ENCODE data around the gene EDNRB. TPM values are rescaled to one million over a fixed set of nuclear protein-coding genes. Genes with fewer than 3 reads are reported as not detected.
"Not testable (repeated sequence)": the region's sequence is repeated elsewhere in the genome, so short reads cannot be mapped to it uniquely, and the experiment has no call there.

Gene EDNRB
- total and polyA plus RNA-seq, 3 experiments from 2014 or later: 0.09 TPM; not detected in 2

GRCh38 chr13:77857531-77858209 lies 61.0 kb downstream of the EDNRB start:
- Histone ChIP-seq H3K36me3 (ENCODE audit: insufficient read depth, low read length) (no peaks in the 10 kb centered on the region), H3K27me3 (ENCODE audit: insufficient read depth, low read length, poor library complexity, severe bottlenecking) (no peaks in the 10 kb centered on the region), H3K27ac (ENCODE audit: low read depth, low read length) (no peak overlapping the region), H3K4me1 (ENCODE audit: insufficient read depth, low read length) (no peaks in the 10 kb centered on the region), H3K4me3 (ENCODE audit: low read length) (no peak overlapping the region), H3K9me3 (ENCODE audit: low read length) (no peaks in the 10 kb centered on the region)
- H3K4me1 Mint-ChIP-seq: no peaks in the 10 kb centered on the region
- peaks cover 0 to under 1% of the 10 kb centered on the region in 2 donors for H3K27me3 Mint-ChIP-seq
- H3K36me3 Mint-ChIP-seq: no peaks in the 10 kb centered on the region
- DNase-seq: no peak
- ChIA-PET POLR2A (no interaction called here), CTCF (no interaction called here)
- H3K27ac Mint-ChIP-seq: no peak overlapping the region
- no peak overlapping the region for H3K4me3 Mint-ChIP-seq
- H3K9me3 Mint-ChIP-seq: peaks cover 0 to 2% (median 0%) of the 10 kb centered on the region in 5 donors

- ChIA-PET CTCF (no interaction called here), POLR2A (no interaction called here)
- DNase-seq: no peak
- Histone ChIP-seq H3K9me3 (ENCODE audit: low read length) (no peaks in the 10 kb centered on the region), H3K27ac (ENCODE audit: low read depth, low read length) (no peak overlapping the region), H3K27me3 (ENCODE audit: insufficient read depth, low read length, poor library complexity, severe bottlenecking) (no peaks in the 10 kb centered on the region), H3K36me3 (ENCODE audit: insufficient read depth, low read length) (no peaks in the 10 kb centered on the region), H3K4me1 (ENCODE audit: insufficient read depth, low read length) (no peaks in the 10 kb centered on the region), H3K4me3 (ENCODE audit: low read length) (no peak overlapping the region)
- Mint-ChIP-seq H3K4me1 (no peaks in the 10 kb centered on the region), H3K36me3 (no peaks in the 10 kb centered on the region), H3K4me3 (no peak overlapping the region), H3K27ac (no peak overlapping the region), H3K27me3 (no peaks in the 10 kb centered on the region), H3K9me3 (peaks cover 0 to 8% (median 2%) of the 10 kb centered on the region in 5 donors)
These were observed 64.9 kb downstream of the EDNRB start for GRCh38 chr13:77853703-77854102.

GRCh38 chr13:77848050-77848449 lies 70.6 kb downstream of the EDNRB start:
- H3K27ac ChIP-seq (ENCODE audit: low read depth, low read length); H3K4me1 Mint-ChIP-seq; POLR2A ChIA-PET; H3K4me1 ChIP-seq (ENCODE audit: insufficient read depth, low read length); H3K4me3 Mint-ChIP-seq; H3K36me3 ChIP-seq (ENCODE audit: insufficient read depth, low read length); H3K4me3 ChIP-seq (ENCODE audit: low read length); DNase-seq; H3K9me3 ChIP-seq (ENCODE audit: low read length); H3K27ac Mint-ChIP-seq; H3K27me3 ChIP-seq (ENCODE audit: insufficient read depth, low read length, poor library complexity, severe bottlenecking); H3K36me3 Mint-ChIP-seq; CTCF ChIA-PET; H3K27me3 Mint-ChIP-seq: not testable (repeated sequence)
- peaks cover 0 to 11% (median 5%) of the 10 kb centered on the region in 5 donors for H3K9me3 Mint-ChIP-seq

- H3K36me3 Mint-ChIP-seq: no peaks in the 10 kb centered on the region
- POLR2A ChIA-PET: no interaction called here
These were observed 72.5 kb downstream of the EDNRB start for GRCh38 chr13:77846173-77846572.

More at GRCh38 chr13:77846173-77846572, 72.5 kb downstream of the EDNRB start:
- no peak overlapping the region for H3K4me3 Mint-ChIP-seq
- no peaks in the 10 kb centered on the region for H3K4me1 Mint-ChIP-seq
- Histone ChIP-seq H3K4me3 (ENCODE audit: low read length) (no peak overlapping the region), H3K36me3 (ENCODE audit: insufficient read depth, low read length) (no peaks in the 10 kb centered on the region), H3K27me3 (ENCODE audit: insufficient read depth, low read length, poor library complexity, severe bottlenecking) (no peaks in the 10 kb centered on the region), H3K9me3 (ENCODE audit: low read length) (no peaks in the 10 kb centered on the region), H3K27ac (ENCODE audit: low read depth, low read length) (no peak overlapping the region), H3K4me1 (ENCODE audit: insufficient read depth, low read length) (no peaks in the 10 kb centered on the region)
- peaks cover 0 to 7% (median 5%) of the 10 kb centered on the region in 5 donors for H3K9me3 Mint-ChIP-seq
- no peaks in the 10 kb centered on the region for H3K27me3 Mint-ChIP-seq
- CTCF ChIA-PET: no interaction called here
- no peak overlapping the region for H3K27ac Mint-ChIP-seq
- no peak for DNase-seq

Other genes starting within 250 kb of the EDNRB start
- 10 to 100 TPM; 29.6 to 31.8 TPM for gene SLAIN1, start 221.1 kb downstream of the EDNRB start, total RNA-seq
- 43.3 TPM for gene SLAIN1, start 221.1 kb downstream of the EDNRB start, polyA plus RNA-seq